ENCODE measurements around the gene TFAP2B.

DNA sequence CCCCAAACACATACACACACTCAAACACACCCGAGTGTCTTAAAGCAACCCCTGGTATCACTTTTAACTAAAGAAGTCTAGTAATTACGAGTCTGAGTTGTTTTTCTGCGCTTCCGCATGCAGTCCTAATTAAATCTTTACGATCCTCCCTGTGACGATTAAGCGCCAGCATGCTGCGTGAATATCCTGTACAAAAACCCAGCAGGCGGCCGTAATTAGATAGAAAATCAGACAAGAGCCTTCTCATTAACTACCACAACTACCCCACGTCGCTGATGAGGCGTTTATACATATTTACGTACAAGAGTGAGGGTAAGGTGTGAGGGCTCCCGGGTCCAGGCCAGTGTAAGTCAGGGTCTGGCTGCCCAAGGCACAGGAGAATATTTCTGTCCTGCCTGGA is 8.1 kb downstream of the TFAP2B start:
- no peak for TF ChIP-seq EZH2 (IDR thresholded peaks at IDR 0.05; ENCODE audit: low read length, missing control alignments)
- TF ChIP-seq, protein P1, sequence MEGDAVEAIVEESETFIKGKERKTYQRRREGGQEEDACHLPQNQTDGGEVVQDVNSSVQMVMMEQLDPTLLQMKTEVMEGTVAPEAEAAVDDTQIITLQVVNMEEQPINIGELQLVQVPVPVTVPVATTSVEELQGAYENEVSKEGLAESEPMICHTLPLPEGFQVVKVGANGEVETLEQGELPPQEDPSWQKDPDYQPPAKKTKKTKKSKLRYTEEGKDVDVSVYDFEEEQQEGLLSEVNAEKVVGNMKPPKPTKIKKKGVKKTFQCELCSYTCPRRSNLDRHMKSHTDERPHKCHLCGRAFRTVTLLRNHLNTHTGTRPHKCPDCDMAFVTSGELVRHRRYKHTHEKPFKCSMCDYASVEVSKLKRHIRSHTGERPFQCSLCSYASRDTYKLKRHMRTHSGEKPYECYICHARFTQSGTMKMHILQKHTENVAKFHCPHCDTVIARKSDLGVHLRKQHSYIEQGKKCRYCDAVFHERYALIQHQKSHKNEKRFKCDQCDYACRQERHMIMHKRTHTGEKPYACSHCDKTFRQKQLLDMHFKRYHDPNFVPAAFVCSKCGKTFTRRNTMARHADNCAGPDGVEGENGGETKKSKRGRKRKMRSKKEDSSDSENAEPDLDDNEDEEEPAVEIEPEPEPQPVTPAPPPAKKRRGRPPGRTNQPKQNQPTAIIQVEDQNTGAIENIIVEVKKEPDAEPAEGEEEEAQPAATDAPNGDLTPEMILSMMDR (conservative IDR thresholded peaks at IDR 0.05 in 1 of 2, IDR thresholded peaks at IDR 0.05 in 1 of 2; ENCODE audit: low read depth in 1 of 2, low read length in 2 of 2): no peak

All from fibroblast of lung (primary cell).